Bronchial epithelial cell (primary cell): ENCODE results near the gene UTP11. TPM values are rescaled to one million over a fixed set of nuclear protein-coding genes. Genes with fewer than 3 reads are reported as not detected.

ENCODE experiments used
- DNase-seq: peaks from one replicate; pipeline ENCODE4 v3.0.0-alpha.2; 2010; ENCODE audit warnings: low read depth
- FAIRE-seq: peaks from 2 replicates; lab custom pipeline; 2011; peaks lifted over from hg19 to GRCh38; lab: Jason Lieb, UNC
- H3K27me3 ChIP-seq: 2 replicates; pipeline ENCODE4 v1.5.1; 2011; ENCODE audit warnings: low read length; ENCODE audit not compliant: control insufficient read depth, insufficient read depth
- H3K36me3 ChIP-seq: 2 replicates; pipeline ENCODE4 v1.5.1; 2011; ENCODE audit warnings: low read length; ENCODE audit not compliant: control insufficient read depth, insufficient read depth
- H3K4me3 ChIP-seq: 2 replicates; pipeline ENCODE4 v1.5.1; 2011; ENCODE audit warnings: mild to moderate bottlenecking, low read depth, low read length, control low read depth
- CTCF ChIP-seq: IDR thresholded peaks from 2 replicates; pipeline ENCODE4 v1.5.1; 2011; ENCODE audit warnings: mild to moderate bottlenecking, moderate library complexity, low read length, control low read depth, inconsistent platforms; ENCODE audit not compliant: insufficient read depth, severe bottlenecking
- total RNA-seq: library from RNA; depleted of rRNA; stranded (reverse); fragments of >200 nt; gene quantifications from 2 replicates; pipeline ENCODE4 v1.2.1, GENCODE V29; 2014

UTP11 gene
- total RNA-seq, 1 donor from 2014 or later = 20.5 TPM

- DNase-seq = no peak
- peak; percentile 23 for FAIRE-seq
- no peaks in the 10 kb centered on the region for H3K36me3 ChIP-seq
- H3K27me3 ChIP-seq = peaks cover 11% of the 10 kb centered on the region
- H3K4me3 ChIP-seq = no peak overlapping the region
- TF ChIP-seq CTCF = no peak
These were observed 27.0 kb downstream of the UTP11 start for GRCh38 chr1:38039331-38040088.

- no peak for TF ChIP-seq CTCF
- no peak for DNase-seq
- Histone ChIP-seq H3K36me3 (no peaks in the 10 kb centered on the region), H3K4me3 (no peak overlapping the region), H3K27me3 (peaks cover 18% of the 10 kb centered on the region)
- FAIRE-seq = peak; percentile 32
These were observed 29.7 kb downstream of the UTP11 start for GRCh38 chr1:38041936-38042834.

- Histone ChIP-seq H3K36me3 (no peaks in the 10 kb centered on the region), H3K4me3 (no peak overlapping the region), H3K27me3 (peaks cover 18% of the 10 kb centered on the region)
- no peak for FAIRE-seq
- no peak for TF ChIP-seq CTCF
- DNase-seq = no peak
These were observed 30.7 kb downstream of the UTP11 start for GRCh38 chr1:38043036-38043747.

- peaks cover 18% of the 10 kb centered on the region for H3K27me3 ChIP-seq
- FAIRE-seq = no peak
These were observed 32.0 kb downstream of the UTP11 start for GRCh38 chr1:38044221-38045215.

More at GRCh38 chr1:38044221-38045215, 32.0 kb downstream of the UTP11 start:
- Histone ChIP-seq H3K4me3 (peak overlapping the region; percentile 29), H3K36me3 (no peaks in the 10 kb centered on the region)
- no peak for TF ChIP-seq CTCF
- DNase-seq = no peak
